HTERT RPE-1 (cell line): ENCODE results near the gene CORO6.

Experiments
- in situ Hi-C: fragments of 300-500 bp; cut with MboI; formaldehyde crosslinking; loops from 4 replicates; pipeline ENCODE4 v1.14.3; 2020; ENCODE audit warnings: low sequenced_read_pairs

CORO6 gene

GRCh38 chr17:29578626-29579485 is 43.9 kb downstream of the CORO6 start:
- in situ Hi-C loops: no loop called here

DNA sequence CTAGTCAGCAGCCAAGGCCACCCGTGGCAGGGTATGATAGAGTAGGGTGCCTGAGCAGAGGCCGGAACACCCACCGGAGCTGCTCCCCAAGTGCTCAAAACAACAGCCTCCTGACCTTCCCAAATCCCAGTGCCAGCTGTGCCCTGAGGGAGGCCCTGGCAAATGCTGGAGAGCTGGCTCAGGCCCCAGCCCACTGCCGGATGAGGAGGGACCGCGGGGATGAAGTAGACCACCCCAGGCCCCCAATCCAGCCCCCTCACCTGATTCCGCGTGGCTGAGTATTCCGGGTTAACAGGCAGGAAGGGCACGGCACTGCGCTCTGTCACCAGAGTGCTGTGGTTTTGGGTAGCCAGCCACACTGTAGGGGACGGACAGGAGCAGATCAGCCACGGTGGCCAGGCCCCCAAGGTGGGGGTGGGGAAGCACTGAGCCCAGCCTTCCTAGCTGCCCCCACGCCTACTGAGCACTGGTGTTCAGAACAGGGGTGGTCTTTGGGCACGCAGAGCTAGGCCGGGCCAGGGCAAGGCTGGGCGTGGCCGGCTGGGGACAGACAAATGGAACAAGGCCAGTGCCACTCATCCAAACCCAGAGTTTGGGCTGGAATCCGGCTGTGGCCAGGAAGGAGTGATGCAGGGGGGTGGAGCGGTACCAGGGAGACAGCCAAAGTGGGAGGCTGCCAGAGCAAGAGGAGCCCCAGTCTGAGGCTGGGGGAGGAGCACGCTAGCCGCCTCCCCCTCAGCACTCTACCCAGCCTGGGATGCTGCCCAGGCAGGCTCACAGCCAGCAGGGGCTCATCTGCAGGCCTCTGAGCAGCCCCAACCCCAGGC is 45.1 kb downstream of the CORO6 start:
- in situ Hi-C loops: no loop called here

GRCh38 chr17:29577001-29577370 is 45.7 kb downstream of the CORO6 start:
- in situ Hi-C loops: no loop called here

DNA sequence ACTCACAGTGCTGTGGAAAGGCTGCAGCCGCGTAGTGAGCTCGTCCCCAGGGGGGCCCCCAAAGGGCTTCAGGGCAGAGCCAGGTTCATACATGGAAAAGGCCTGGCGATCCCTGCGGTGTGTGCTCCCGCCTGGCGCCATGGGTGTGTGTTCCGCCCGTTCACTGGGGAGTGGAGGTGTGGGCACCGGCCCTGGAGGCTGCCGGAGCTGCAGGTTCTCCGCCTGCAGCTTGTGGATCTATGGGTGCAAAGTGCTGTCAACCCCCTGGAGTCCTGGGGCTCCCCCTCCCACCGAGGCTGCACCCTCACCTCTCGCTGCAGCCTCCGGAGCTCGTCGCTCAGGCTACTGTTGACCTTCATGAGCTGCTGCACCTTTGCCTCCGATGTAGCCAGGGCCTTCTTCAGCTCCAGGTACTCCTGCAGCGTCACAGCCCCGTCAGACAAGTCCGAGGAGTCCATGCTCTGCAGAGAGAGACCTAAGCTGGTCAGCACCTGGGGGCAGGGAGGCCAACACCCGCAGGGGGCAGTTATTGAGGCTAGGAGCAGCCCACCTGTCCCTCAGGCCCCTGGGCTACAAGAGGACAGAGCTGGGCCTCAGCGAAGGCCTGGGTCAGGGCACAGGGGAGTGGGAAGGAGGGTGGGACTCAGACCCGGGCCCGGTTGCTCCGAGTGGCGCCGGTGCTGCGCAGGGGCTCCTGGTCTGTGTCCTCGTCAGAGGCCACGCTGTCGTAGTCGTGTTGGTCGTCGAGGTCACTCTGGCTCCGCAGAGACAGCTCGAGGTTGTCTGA is 46.3 kb downstream of the CORO6 start:
- in situ Hi-C loops: no loop called here

DNA sequence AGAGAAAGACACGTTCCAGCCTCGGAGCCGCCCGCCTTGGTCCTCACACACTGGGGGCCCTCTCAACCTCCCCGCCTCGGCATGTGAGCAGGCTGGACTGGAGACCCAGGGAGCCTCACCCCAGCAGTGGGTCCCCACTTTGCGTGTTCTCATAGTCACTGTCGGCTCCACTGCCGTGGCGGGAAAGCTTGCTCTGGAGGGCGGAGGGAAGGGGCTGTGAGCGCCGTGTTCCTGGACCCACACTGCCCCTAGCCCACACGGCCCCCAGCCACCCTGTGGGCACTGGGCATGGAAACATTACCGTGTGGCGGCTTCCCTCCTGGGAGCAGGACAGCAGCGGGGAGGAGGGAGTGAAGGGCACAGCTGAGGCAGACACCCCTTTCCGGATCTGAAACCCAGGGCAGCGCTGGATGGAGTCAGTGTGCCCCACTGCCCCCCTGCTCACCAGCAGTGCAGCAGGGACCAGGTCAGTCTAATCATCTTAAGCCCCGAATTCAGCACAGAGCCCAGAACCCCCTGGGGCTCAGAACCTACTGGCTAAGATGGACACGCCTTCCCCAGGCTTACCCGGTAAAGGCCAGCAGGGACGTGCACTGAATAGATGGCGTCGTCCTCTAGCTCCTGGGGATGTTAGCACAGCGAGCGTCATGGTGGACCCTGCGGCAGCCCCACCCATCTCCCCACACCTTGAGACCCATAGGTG is 47.0 kb downstream of the CORO6 start:
- in situ Hi-C loops: no loop called here

- in situ Hi-C loops: no loop called here
Measured at GRCh38 chr17:29574732-29575510, 47.8 kb downstream of the CORO6 start.

- in situ Hi-C loops: no loop called here
Measured at GRCh38 chr17:29573871-29574731, 48.6 kb downstream of the CORO6 start.

- in situ Hi-C loops: no loop called here
Measured at GRCh38 chr17:29573558-29573869, 49.2 kb downstream of the CORO6 start.

- in situ Hi-C loops: no loop called here
Measured at GRCh38 chr17:29572691-29573557, 49.8 kb downstream of the CORO6 start.

DNA sequence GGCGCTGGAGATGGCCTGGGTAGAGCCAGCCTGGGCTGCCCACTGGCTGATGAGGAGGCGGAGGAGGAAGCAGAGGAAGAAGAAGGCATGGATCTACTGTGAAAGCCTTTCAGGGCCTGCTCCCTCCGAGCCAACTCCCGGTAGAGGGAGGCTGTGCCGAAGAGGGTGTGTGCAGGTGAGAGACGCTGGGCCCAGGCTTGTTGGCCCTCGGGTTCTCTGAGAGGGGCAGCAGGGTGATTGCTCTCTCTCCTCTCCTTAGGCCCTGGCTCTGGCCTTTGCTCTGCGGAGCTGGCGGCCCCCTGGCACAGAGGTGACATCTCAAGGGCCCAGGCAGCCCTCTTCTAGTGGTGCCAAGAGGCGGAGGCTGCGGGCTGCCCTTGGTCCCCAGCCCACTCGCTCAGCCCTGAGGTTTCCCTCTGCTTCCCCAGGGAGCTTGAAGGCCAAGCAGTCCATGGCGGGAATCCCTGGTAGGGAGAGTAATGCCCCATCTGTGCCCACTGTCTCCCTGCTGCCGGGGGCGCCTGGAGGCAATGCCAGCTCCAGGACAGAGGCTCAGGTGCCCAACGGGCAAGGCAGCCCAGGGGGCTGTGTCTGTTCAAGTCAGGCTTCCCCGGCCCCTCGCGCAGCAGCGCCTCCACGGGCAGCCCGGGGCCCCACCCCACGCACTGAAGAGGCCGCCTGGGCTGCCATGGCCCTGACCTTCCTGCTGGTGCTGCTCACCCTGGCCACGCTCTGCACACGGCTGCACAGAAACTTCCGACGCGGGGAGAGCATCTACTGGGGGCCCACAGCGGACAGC is 50.6 kb downstream of the CORO6 start:
- in situ Hi-C loops: no loop called here

GRCh38 chr17:29571486-29571882 is 51.2 kb downstream of the CORO6 start:
- in situ Hi-C loops: no loop called here

GRCh38 chr17:29570521-29570920 is 52.2 kb downstream of the CORO6 start:
- in situ Hi-C loops: no loop called here

GRCh38 chr17:29569245-29569950 is 53.3 kb downstream of the CORO6 start:
- in situ Hi-C loops: no loop called here

- in situ Hi-C loops: no loop called here
Measured at GRCh38 chr17:29568331-29569244, 54.1 kb downstream of the CORO6 start, which contains the start of gene TP53I13. Gene TP53I13, plus strand, starts transcription at chr17:29568701. Its CDS starts 58 bp downstream, at chr17:29568759.

DNA sequence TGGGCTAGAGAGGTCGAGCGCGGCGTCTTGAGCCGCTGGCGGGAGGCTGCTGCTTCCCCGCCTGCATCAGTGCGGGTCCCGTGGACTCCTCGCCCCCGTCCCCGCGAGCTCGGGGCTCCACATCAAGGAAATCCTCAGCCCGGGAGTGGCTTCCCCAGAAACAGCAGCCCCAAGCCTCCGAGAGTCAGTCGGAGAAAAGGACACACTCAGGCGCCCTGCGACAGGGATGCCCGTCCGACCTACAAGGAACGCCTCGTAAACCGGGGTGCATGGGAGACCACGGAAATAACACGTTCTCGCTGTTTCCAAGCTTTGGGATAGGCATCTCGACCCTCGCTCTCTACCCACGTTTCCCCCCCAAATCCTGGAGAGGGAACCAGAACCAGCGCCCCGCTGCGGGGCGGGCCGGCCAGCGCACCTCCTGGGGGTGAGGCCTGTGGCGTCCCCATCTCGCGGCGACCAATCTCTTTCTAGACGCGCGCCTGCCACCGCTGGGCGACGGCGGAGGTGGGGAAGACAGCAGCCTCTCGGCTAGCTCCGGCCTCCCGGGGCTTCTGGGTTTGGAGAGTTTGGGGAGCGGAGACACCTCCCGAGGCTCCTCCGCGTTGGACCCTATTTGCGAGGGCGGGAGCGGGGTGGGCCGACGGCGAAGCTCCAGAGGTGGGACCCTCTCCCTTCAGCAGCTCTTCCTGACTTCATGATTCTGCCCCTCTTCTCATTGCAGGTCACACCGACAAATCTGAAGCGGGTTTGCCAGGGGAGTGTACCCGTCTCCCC is 55.0 kb downstream of the CORO6 start:
- in situ Hi-C loops: no loop called here
